HG02798 (cell line): ENCODE measurements around the gene L3MBTL3.

Experiments used
- ATAC-seq: cut with Tn5 transposase; IDR thresholded peaks from one replicate; pipeline ENCODE4 v1.9.1; 2021; ENCODE audit warnings: mild to moderate bottlenecking; ENCODE audit not compliant: unreplicated experiment, poor library complexity

L3MBTL3 gene

GRCh38 chr6:130018292-130018743 lies at the start of gene L3MBTL3:
L3MBTL3 (plus strand) TSS chr6:130018581; CDS start chr6:130042700, 24,119 bp downstream.
- ATAC-seq: peak; percentile 75

GRCh38 chr6:129969064-129969463 lies 49.3 kb upstream of the L3MBTL3 start:
- no peak for ATAC-seq

- ATAC-seq: no peak
Observed at GRCh38 chr6:129976110-129976509, 42.3 kb upstream of the L3MBTL3 start.

GRCh38 chr6:129978148-129978916 lies 40.0 kb upstream of the L3MBTL3 start:
- ATAC-seq: no peak

GRCh38 chr6:129980821-129981220 lies 37.6 kb upstream of the L3MBTL3 start:
- ATAC-seq: no peak

- no peak for ATAC-seq
Observed at GRCh38 chr6:129981598-129981997, 36.8 kb upstream of the L3MBTL3 start.

- ATAC-seq: no peak
Observed at GRCh38 chr6:129989396-129989795, 29.0 kb upstream of the L3MBTL3 start.

- ATAC-seq: no peak
Observed at GRCh38 chr6:129992881-129993280, 25.5 kb upstream of the L3MBTL3 start.

GRCh38 chr6:129994410-129994809 lies 24.0 kb upstream of the L3MBTL3 start:
- no peak for ATAC-seq

- no peak for ATAC-seq
Observed at GRCh38 chr6:129996387-129996786, 22.0 kb upstream of the L3MBTL3 start.

GRCh38 chr6:130000526-130001421 lies 17.6 kb upstream of the L3MBTL3 start:
- ATAC-seq: no peak

- ATAC-seq: no peak
Observed at GRCh38 chr6:130008236-130008873, 10.0 kb upstream of the L3MBTL3 start.

GRCh38 chr6:130009146-130009545 lies 9.2 kb upstream of the L3MBTL3 start:
- no peak for ATAC-seq

GRCh38 chr6:130010387-130010786 lies 8.0 kb upstream of the L3MBTL3 start:
- no peak for ATAC-seq

- ATAC-seq: no peak
Observed at GRCh38 chr6:130012728-130013127, 5.7 kb upstream of the L3MBTL3 start.

- ATAC-seq: peak; percentile 23
Observed at GRCh38 chr6:130018744-130019325, 454 bp downstream of the L3MBTL3 start.

GRCh38 chr6:130019326-130020072 lies 1.1 kb downstream of the L3MBTL3 start:
- ATAC-seq: peak; percentile 19

- ATAC-seq: no peak
Observed at GRCh38 chr6:130020073-130020906, 1.9 kb downstream of the L3MBTL3 start.
